B cell (primary cell): Measurements from ENCODE around the gene FMO2.

Experiments
- EZH2 ChIP-seq: IDR thresholded peaks from 2 replicates; pipeline ENCODE4 v1.6.1; 2012; ENCODE audit warnings: borderline replicate concordance, low read depth, mild to moderate bottlenecking, moderate library complexity, low read length; ENCODE audit not compliant: insufficient read depth, poor library complexity, severe bottlenecking
- TF ChIP-seq, protein P1 (sequence below): fragments of 200-600 bp; IDR thresholded peaks from one replicate; pipeline ENCODE4 v1.8.0; 2022; ENCODE audit warnings: antibody characterized with exemption, mild to moderate bottlenecking

DNA sequence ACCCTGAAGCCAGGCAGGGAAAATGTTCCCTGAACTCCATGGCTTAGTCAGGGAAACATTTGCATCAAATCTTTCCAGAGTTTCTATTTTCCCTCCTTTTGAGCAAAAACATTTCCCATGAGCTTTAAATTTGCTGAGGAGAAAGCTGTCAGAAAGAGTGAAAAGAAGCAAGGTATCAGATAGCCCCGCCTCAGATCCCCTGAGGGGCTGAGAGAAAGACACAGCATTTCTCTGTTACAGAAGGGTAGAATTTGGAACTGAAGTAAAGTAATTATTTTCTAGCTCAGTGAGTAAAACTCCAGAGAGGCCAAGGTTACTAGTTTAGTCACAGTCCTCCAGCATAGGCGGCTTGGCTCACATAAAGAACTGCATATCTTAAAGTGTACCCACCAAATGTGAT lies 73.8 kb downstream of the FMO2 start:
- TF ChIP-seq, protein P1, sequence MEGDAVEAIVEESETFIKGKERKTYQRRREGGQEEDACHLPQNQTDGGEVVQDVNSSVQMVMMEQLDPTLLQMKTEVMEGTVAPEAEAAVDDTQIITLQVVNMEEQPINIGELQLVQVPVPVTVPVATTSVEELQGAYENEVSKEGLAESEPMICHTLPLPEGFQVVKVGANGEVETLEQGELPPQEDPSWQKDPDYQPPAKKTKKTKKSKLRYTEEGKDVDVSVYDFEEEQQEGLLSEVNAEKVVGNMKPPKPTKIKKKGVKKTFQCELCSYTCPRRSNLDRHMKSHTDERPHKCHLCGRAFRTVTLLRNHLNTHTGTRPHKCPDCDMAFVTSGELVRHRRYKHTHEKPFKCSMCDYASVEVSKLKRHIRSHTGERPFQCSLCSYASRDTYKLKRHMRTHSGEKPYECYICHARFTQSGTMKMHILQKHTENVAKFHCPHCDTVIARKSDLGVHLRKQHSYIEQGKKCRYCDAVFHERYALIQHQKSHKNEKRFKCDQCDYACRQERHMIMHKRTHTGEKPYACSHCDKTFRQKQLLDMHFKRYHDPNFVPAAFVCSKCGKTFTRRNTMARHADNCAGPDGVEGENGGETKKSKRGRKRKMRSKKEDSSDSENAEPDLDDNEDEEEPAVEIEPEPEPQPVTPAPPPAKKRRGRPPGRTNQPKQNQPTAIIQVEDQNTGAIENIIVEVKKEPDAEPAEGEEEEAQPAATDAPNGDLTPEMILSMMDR = no peak
- no peak for TF ChIP-seq EZH2
